GM18951 (cell line): ENCODE results near the gene ARID5B.

Experiments used
- POLR2A ChIP-seq: IDR thresholded peaks from 4 replicates; pipeline ENCODE4 v1.6.1; 2011; ENCODE audit warnings: mild to moderate bottlenecking; ENCODE audit not compliant: insufficient read length, insufficient read depth; ENCODE audit errors: extremely low read depth
- in situ Hi-C: fragments of 300-500 bp; cut with MboI; formaldehyde crosslinking; loops from one replicate; pipeline ENCODE4 v1.12.0; 2022; ENCODE audit warnings: low sequenced_read_pairs, mixed read lengths, inconsistent platforms; ENCODE audit not compliant: unreplicated experiment

Gene ARID5B

GRCh38 chr10:61993711-61994401, 92.4 kb downstream of the ARID5B start:
- in situ Hi-C loops: no loop called here
- no peak for TF ChIP-seq POLR2A

- no peak for TF ChIP-seq POLR2A
- in situ Hi-C loops: no loop called here
These were observed 93.1 kb downstream of the ARID5B start for GRCh38 chr10:61994405-61995219.

GRCh38 chr10:61995220-61995503, 93.7 kb downstream of the ARID5B start:
- TF ChIP-seq POLR2A: no peak
- in situ Hi-C loops: no loop called here

- TF ChIP-seq POLR2A: no peak
- in situ Hi-C loops: no loop called here
These were observed 97.4 kb downstream of the ARID5B start for GRCh38 chr10:61998937-61999336.

GRCh38 chr10:62000037-62000603, 98.6 kb downstream of the ARID5B start:
- TF ChIP-seq POLR2A: peak; percentile 35
- in situ Hi-C loops: no loop called here

- no peak for TF ChIP-seq POLR2A
- in situ Hi-C loops: no loop called here
These were observed 99.2 kb downstream of the ARID5B start for GRCh38 chr10:62000726-62001125.

GRCh38 chr10:62001898-62002297, 100.4 kb downstream of the ARID5B start:
- no peak for TF ChIP-seq POLR2A
- in situ Hi-C loops: no loop called here

GRCh38 chr10:62002753-62003152, 101.3 kb downstream of the ARID5B start:
- in situ Hi-C loops: no loop called here
- no peak for TF ChIP-seq POLR2A

GRCh38 chr10:62004042-62004441, 102.5 kb downstream of the ARID5B start:
- in situ Hi-C loops: no loop called here

GRCh38 chr10:62005281-62005680, 103.8 kb downstream of the ARID5B start:
- TF ChIP-seq POLR2A: no peak
- in situ Hi-C loops: no loop called here

More at GRCh38 chr10:62004042-62004441, 102.5 kb downstream of the ARID5B start:
- TF ChIP-seq POLR2A: no peak

- no peak for TF ChIP-seq POLR2A
- in situ Hi-C loops: no loop called here
These were observed 104.2 kb downstream of the ARID5B start for GRCh38 chr10:62005687-62006086.

- in situ Hi-C loops: no loop called here
- TF ChIP-seq POLR2A: no peak
These were observed 105.6 kb downstream of the ARID5B start for GRCh38 chr10:62007145-62007544.

- in situ Hi-C loops: no loop called here
These were observed 106.7 kb downstream of the ARID5B start for GRCh38 chr10:62008196-62008595.

GRCh38 chr10:62008946-62009345, 107.4 kb downstream of the ARID5B start:
- no peak for TF ChIP-seq POLR2A
- in situ Hi-C loops: no loop called here

More at GRCh38 chr10:62008196-62008595, 106.7 kb downstream of the ARID5B start:
- no peak for TF ChIP-seq POLR2A

GRCh38 chr10:62010366-62010765, 108.9 kb downstream of the ARID5B start:
- in situ Hi-C loops: no loop called here
- TF ChIP-seq POLR2A: no peak
